Neural progenitor cell (in vitro differentiated cells): ENCODE measurements around the gene UNK.

Experiments
- EZH2 ChIP-seq: fragments of 200-600 bp; sonication (generic); IDR thresholded peaks from 2 replicates; pipeline ENCODE4 v1.6.1; 2017; ENCODE audit warnings: antibody characterized with exemption, mild to moderate bottlenecking, moderate library complexity
- EZH2phosphoT487 ChIP-seq: fragments of 200-600 bp; sonication (generic); IDR thresholded peaks from 2 replicates; pipeline ENCODE4 v1.6.1; 2017; ENCODE audit warnings: antibody characterized with exemption
- TF ChIP-seq, protein P1 (sequence below): fragments of 200-600 bp; sonication (generic); IDR thresholded peaks from 2 replicates; pipeline ENCODE4 v1.5.1; 2017; ENCODE audit warnings: antibody characterized with exemption, mild to moderate bottlenecking

DNA sequence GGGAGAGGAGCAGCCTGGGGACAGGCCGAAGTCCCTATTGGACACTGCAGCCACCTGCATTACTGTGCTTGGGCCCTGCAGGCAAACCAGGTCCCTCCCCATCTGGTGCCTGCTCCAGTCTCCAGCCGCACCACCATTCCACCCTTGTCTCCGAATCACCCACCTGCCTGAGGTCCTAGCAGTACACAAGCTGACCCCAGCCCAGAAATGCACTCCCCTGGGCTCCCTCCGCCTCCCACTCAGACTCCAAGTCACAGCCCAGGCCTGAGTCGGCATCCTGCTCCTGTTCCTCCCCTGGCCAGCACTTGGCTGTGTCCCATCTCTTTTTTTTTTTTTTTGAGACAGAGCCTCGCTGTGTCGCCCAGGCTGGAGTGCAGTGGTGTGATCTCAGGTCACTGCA lies 53.3 kb downstream of the UNK start:
- TF ChIP-seq EZH2 (no peak), EZH2phosphoT487 (no peak)
- TF ChIP-seq, protein P1, sequence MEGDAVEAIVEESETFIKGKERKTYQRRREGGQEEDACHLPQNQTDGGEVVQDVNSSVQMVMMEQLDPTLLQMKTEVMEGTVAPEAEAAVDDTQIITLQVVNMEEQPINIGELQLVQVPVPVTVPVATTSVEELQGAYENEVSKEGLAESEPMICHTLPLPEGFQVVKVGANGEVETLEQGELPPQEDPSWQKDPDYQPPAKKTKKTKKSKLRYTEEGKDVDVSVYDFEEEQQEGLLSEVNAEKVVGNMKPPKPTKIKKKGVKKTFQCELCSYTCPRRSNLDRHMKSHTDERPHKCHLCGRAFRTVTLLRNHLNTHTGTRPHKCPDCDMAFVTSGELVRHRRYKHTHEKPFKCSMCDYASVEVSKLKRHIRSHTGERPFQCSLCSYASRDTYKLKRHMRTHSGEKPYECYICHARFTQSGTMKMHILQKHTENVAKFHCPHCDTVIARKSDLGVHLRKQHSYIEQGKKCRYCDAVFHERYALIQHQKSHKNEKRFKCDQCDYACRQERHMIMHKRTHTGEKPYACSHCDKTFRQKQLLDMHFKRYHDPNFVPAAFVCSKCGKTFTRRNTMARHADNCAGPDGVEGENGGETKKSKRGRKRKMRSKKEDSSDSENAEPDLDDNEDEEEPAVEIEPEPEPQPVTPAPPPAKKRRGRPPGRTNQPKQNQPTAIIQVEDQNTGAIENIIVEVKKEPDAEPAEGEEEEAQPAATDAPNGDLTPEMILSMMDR: no peak
